Heart left ventricle (tissue), 16 donors: ENCODE measurements around the gene PTPRM. TPM values are rescaled to one million over a fixed set of nuclear protein-coding genes. Genes with fewer than 3 reads are reported as not detected.

Experiments
- ATAC-seq, 4 donors: fragments of 200-7000 bp; cut with Tn5 transposase; one replicate each; pipeline ENCODE4 v1.9.1; 2020 to 2022; ENCODE audit warnings: moderate library complexity in 4 of 4, mild to moderate bottlenecking in 3 of 4, moderate number of reproducible peaks in 1 of 4
- DNase-seq, 5 donors: peaks; one replicate each; pipeline ENCODE4 v3.0.0-alpha.2; 2020
- H3K27ac ChIP-seq, 12 donors: fragments of 200-600 bp; sonication (generic) in 4 of 12; one replicate each; pipeline versions ENCODE4 v1.5.0 to v1.8.0; 2016 to 2022; ENCODE audit warnings: mild to moderate bottlenecking in 2 of 12
- H3K27me3 ChIP-seq, 9 donors: fragments of 200-600 bp; sonication (generic) in 2 of 9; one replicate each; pipeline versions ENCODE4 v1.5.1 to v1.8.0; 2016 to 2022; ENCODE audit warnings: mild to moderate bottlenecking in 3 of 9
- H3K36me3 ChIP-seq, 9 donors: fragments of 200-600 bp; sonication (generic) in 2 of 9; one replicate each; pipeline versions ENCODE4 v1.5.0 to v1.8.0; 2018 to 2022; ENCODE audit warnings: mild to moderate bottlenecking in 2 of 9
- H3K4me1 ChIP-seq, 12 donors: fragments of 200-600 bp; sonication (generic) in 4 of 12; one replicate each; pipeline versions ENCODE4 v1.5.0 to v1.8.0; 2016 to 2022; ENCODE audit warnings: mild to moderate bottlenecking in 3 of 12
- H3K4me3 ChIP-seq, 12 donors: fragments of 200-600 bp; sonication (generic) in 4 of 12; one replicate each; pipeline versions ENCODE4 v1.5.0 to v1.8.0; 2017 to 2022; ENCODE audit warnings: mild to moderate bottlenecking in 9 of 12, moderate library complexity in 4 of 12
- H3K9me3 ChIP-seq, 12 donors: fragments of 200-600 bp; sonication (generic) in 4 of 12; one replicate each; pipeline versions ENCODE4 v1.5.0 to v1.8.0; 2016 to 2022; ENCODE audit warnings: mild to moderate bottlenecking in 1 of 12
- POLR2A ChIP-seq, 2 donors: fragments of 450-650 bp; IDR thresholded peaks; one replicate each; pipeline ENCODE4 v1.6.1; 2017; ENCODE audit warnings: antibody characterized with exemption in 2 of 2, mild to moderate bottlenecking in 2 of 2, moderate library complexity in 2 of 2
- WGBS, 4 donors: extraction: QIAGEN DNeasy Blood & Tissue Kit in 2 of 4; methylation state at CpG; one replicate each; pipeline versions ENCODE4 v1.1.5 to v1.1.7; 2013 to 2018; 5-methylcytosine and 5-hydroxymethylcytosine counted together
- intact Hi-C, 10 donors: fragments of 100-400 bp; cut with DNase I; formaldehyde crosslinking; loops; one replicate each; pipeline versions ENCODE4 v1.11.1 to v1.14.2; 2022
- polyA plus RNA-seq, 2 donors: library from polyadenylated mRNA; stranded (reverse); fragments of 200-250 nt; gene quantifications; one replicate each; pipeline ENCODE4 v1.2.3, GENCODE V29; 2013
- total RNA-seq, 9 donors: library from RNA; depleted of rRNA in 2 of 9; stranded (reverse); fragments of >200 nt in 2 of 9; fragmentation: NEBNext Ultra II Directional in 3 of 9; extraction: Animal tissue kit (Norgen Biotek cat#: 25700) in 3 of 9; gene quantifications; one replicate each; pipeline versions ENCODE4 v1.1.0 to v1.2.4, GENCODE V29; 2016 to 2023
- TF ChIP-seq, protein P1 (sequence below), 12 donors: fragments of 200-600 bp; sonication (generic) in 4 of 12; IDR thresholded peaks; one replicate each; pipeline versions ENCODE4 v1.5.0 to v1.8.0; 2018 to 2022; ENCODE audit warnings: antibody characterized with exemption in 12 of 12, mild to moderate bottlenecking in 5 of 12
- donor health status: ischemic (EF 13 %, LVEDD 7.1; RV severe dilation, severe dysfunction).
- donor health status: healthy with polysubstance abuse.
- donor health status: DM: no; HTN: yes; CAD: no.
- donor health status: DM: no; HTN: no; CAD: no.
- donor health status: ischemic (EF 25% LVEDD 6.9; RV normal size, moderate dysfunction).
- donor health status: ischemic (EF 25% LVEDD 5.7; RV mildly dilated, moderate dysfunction).
- donor health status: healthy.
- donor health status: DM: yes; HTN: yes; CAD: no.
- donor health status: ischemic (EF 35%, LVEDD 5.7; RV mildly dilated, moderate dysfunction).
- donor health status: nonischemic (EF 11% LVEDD 7.7; RV severe dilation, severe dysfunction).
- donor health status: DM: yes; HTN: yes; CAD: no.
- donor health status: PGD.
- donor health status: ischemic (EF 29% LVEDD 5.4; RV normal size, mild dysfunction).
- donor health status: nonischemic (EF 23%, LVEDD 6.1; RV moderate dilation, normal function).

PTPRM gene
- total and polyA plus RNA-seq, 11 donors, result 93.8 to 186 (median 123) TPM

GRCh38 chr18:7608174-7608550, 41.0 kb downstream of the PTPRM start:
- no peaks in the 10 kb centered on the region for H3K9me3 ChIP-seq
- H3K27me3 ChIP-seq, result no peaks in the 10 kb centered on the region
- no peak for DNase-seq
- TF ChIP-seq, protein P1, sequence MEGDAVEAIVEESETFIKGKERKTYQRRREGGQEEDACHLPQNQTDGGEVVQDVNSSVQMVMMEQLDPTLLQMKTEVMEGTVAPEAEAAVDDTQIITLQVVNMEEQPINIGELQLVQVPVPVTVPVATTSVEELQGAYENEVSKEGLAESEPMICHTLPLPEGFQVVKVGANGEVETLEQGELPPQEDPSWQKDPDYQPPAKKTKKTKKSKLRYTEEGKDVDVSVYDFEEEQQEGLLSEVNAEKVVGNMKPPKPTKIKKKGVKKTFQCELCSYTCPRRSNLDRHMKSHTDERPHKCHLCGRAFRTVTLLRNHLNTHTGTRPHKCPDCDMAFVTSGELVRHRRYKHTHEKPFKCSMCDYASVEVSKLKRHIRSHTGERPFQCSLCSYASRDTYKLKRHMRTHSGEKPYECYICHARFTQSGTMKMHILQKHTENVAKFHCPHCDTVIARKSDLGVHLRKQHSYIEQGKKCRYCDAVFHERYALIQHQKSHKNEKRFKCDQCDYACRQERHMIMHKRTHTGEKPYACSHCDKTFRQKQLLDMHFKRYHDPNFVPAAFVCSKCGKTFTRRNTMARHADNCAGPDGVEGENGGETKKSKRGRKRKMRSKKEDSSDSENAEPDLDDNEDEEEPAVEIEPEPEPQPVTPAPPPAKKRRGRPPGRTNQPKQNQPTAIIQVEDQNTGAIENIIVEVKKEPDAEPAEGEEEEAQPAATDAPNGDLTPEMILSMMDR (IDR thresholded peaks at IDR 0.05), result no peak
- TF ChIP-seq POLR2A (IDR thresholded peaks at IDR 0.05), result no peak
- no peaks in the 10 kb centered on the region for H3K36me3 ChIP-seq
- intact Hi-C loops, result loop anchor here in 3 of 10 donors (5.0 to 10.0 kb wide), 6 partner anchors 36 to 147 kb away; partner anchors contain the start of gene PTPRM (in 1 of the 3)
- no peak overlapping the region for H3K4me3 ChIP-seq
- ATAC-seq, result no peak
- WGBS, 4 donors, result 51 to 60% (median 56%) methylated on average over 1 of the region's 1 CpG
- H3K27ac ChIP-seq, result peak overlapping the region; percentile 77 to 94 (median 87)
- H3K4me1 ChIP-seq, result peaks cover 3 to 95% (median 65%) of the 10 kb centered on the region in 12 donors

GRCh38 chr18:7608781-7609201, 41.7 kb downstream of the PTPRM start:
- Histone ChIP-seq H3K4me1 (peaks cover 3 to 96% (median 64%) of the 10 kb centered on the region in 12 donors), H3K36me3 (no peaks in the 10 kb centered on the region), H3K27ac (peak overlapping the region; percentile 77 to 94 (median 87)), H3K27me3 (no peaks in the 10 kb centered on the region), H3K9me3 (no peaks in the 10 kb centered on the region), H3K4me3 (no peak overlapping the region)
- WGBS, 4 donors, result 7 to 18% (median 9%) methylated on average over 2 of the region's 2 CpGs
- ATAC-seq (peak; percentile 75 to 88 (median 80)), DNase-seq (peak in 3 of 5 donors; percentile 36 to 50 (median 39))
- intact Hi-C loops, result loop anchor here in 3 of 10 donors (5.0 to 10.0 kb wide), 6 partner anchors 36 to 146 kb away; partner anchors contain the start of gene PTPRM (in 1 of the 3)
- no peak for TF ChIP-seq POLR2A (IDR thresholded peaks at IDR 0.05)
- TF ChIP-seq, protein P1 (IDR thresholded peaks at IDR 0.05), result no peak

- peaks cover 3 to 94% (median 65%) of the 10 kb centered on the region in 12 donors for H3K4me1 ChIP-seq
- H3K9me3 ChIP-seq, result no peaks in the 10 kb centered on the region
- H3K27me3 ChIP-seq, result no peaks in the 10 kb centered on the region
- peak overlapping the region; percentile 67 to 94 (median 87) for H3K27ac ChIP-seq
- ATAC-seq (no peak), DNase-seq (no peak)
- H3K4me3 ChIP-seq, result no peak overlapping the region
- no peaks in the 10 kb centered on the region for H3K36me3 ChIP-seq
- intact Hi-C loops, result loop anchor here in 3 of 10 donors (5.0 to 10.0 kb wide), 6 partner anchors 37 to 145 kb away; partner anchors contain the start of gene PTPRM (in 1 of the 3)
- TF ChIP-seq, protein P1 (IDR thresholded peaks at IDR 0.05), result no peak
- TF ChIP-seq POLR2A (IDR thresholded peaks at IDR 0.05), result no peak
- WGBS, 4 donors, result 58 to 71% (median 67%) methylated on average over 1 of the region's 1 CpG
Observed at GRCh38 chr18:7609617-7610016, 42.5 kb downstream of the PTPRM start.

GRCh38 chr18:7614042-7614441, 46.9 kb downstream of the PTPRM start:
- no peak for TF ChIP-seq POLR2A (IDR thresholded peaks at IDR 0.05)
- TF ChIP-seq, protein P1 (IDR thresholded peaks at IDR 0.05), result no peak

More at GRCh38 chr18:7614042-7614441, 46.9 kb downstream of the PTPRM start:
- Histone ChIP-seq H3K36me3 (no peaks in the 10 kb centered on the region), H3K4me1 (peaks cover 14 to 93% (median 61%) of the 10 kb centered on the region in 12 donors), H3K27ac (peak overlapping the region in 3 of 12 donors; percentile 16 to 18 (median 16)), H3K27me3 (no peaks in the 10 kb centered on the region), H3K9me3 (no peaks in the 10 kb centered on the region), H3K4me3 (no peak overlapping the region)
- ATAC-seq (no peak), DNase-seq (no peak)
- intact Hi-C loops, result no loop called here
- WGBS, 4 donors, result 78 to 82% (median 79%) methylated on average over 4 of the region's 4 CpGs
